Activated T-cell treated with anti-CD3 and anti-CD28 coated beads, Interleukin-2, amount 50 U/mL, for 24 hours (primary cell): ENCODE results near the gene XXYLT1.

Experiments
- DNase-seq: peaks from one replicate; pipeline ENCODE4 v3.0.0-alpha.2; 2020
- H3K27ac Mint-ChIP-seq: 2 replicates; pipeline ENCODE4 v1.8.0; 2020; ENCODE audit warnings: mild to moderate bottlenecking, mixed read lengths
- H3K27me3 Mint-ChIP-seq: 2 replicates; pipeline ENCODE4 v1.8.0; 2020; ENCODE audit warnings: mixed read lengths
- H3K36me3 Mint-ChIP-seq: 2 replicates; pipeline ENCODE4 v1.8.0; 2020; ENCODE audit warnings: low read depth, mixed read lengths
- H3K4me1 Mint-ChIP-seq: 2 replicates; pipeline ENCODE4 v1.8.0; 2020; ENCODE audit warnings: low read depth, mixed read lengths
- H3K4me3 Mint-ChIP-seq: 2 replicates; pipeline ENCODE4 v1.8.0; 2020; ENCODE audit warnings: mild to moderate bottlenecking, moderate library complexity, mixed read lengths
- H3K9me3 Mint-ChIP-seq: 2 replicates; pipeline ENCODE4 v1.8.0; 2020; ENCODE audit warnings: mixed read lengths

XXYLT1 gene

GRCh38 chr3:195139876-195140240 is 131.1 kb downstream of the XXYLT1 start:
- H3K27me3 Mint-ChIP-seq = no peaks in the 10 kb centered on the region
- peaks cover 30% of the 10 kb centered on the region for H3K36me3 Mint-ChIP-seq
- DNase-seq = no peak
- no peak overlapping the region for H3K4me3 Mint-ChIP-seq
- H3K27ac Mint-ChIP-seq = no peak overlapping the region
- H3K4me1 Mint-ChIP-seq = peaks cover 3% of the 10 kb centered on the region
- peaks cover 23% of the 10 kb centered on the region for H3K9me3 Mint-ChIP-seq

GRCh38 chr3:195139091-195139875 is 131.7 kb downstream of the XXYLT1 start:
- Mint-ChIP-seq H3K4me1 (no peaks in the 10 kb centered on the region), H3K27me3 (no peaks in the 10 kb centered on the region), H3K4me3 (no peak overlapping the region), H3K27ac (no peak overlapping the region), H3K36me3 (peaks cover 30% of the 10 kb centered on the region), H3K9me3 (peaks cover 23% of the 10 kb centered on the region)
- DNase-seq = no peak

- Mint-ChIP-seq H3K27ac (no peak overlapping the region), H3K9me3 (peaks cover 23% of the 10 kb centered on the region), H3K27me3 (no peaks in the 10 kb centered on the region), H3K4me3 (no peak overlapping the region), H3K4me1 (peaks cover 6% of the 10 kb centered on the region), H3K36me3 (peaks cover 27% of the 10 kb centered on the region)
- DNase-seq = no peak
Measured at GRCh38 chr3:195137638-195138588, 133.0 kb downstream of the XXYLT1 start.

GRCh38 chr3:195135917-195136316 is 135.0 kb downstream of the XXYLT1 start:
- Mint-ChIP-seq H3K9me3 (peaks cover 8% of the 10 kb centered on the region), H3K36me3 (peaks cover 11% of the 10 kb centered on the region), H3K27ac (no peak overlapping the region), H3K4me1 (peaks cover 18% of the 10 kb centered on the region), H3K27me3 (no peaks in the 10 kb centered on the region), H3K4me3 (no peak overlapping the region)
- DNase-seq = no peak

GRCh38 chr3:195134431-195134830 is 136.5 kb downstream of the XXYLT1 start:
- H3K36me3 Mint-ChIP-seq = peaks cover 2% of the 10 kb centered on the region
- peaks cover 30% of the 10 kb centered on the region for H3K4me1 Mint-ChIP-seq
- H3K27ac Mint-ChIP-seq = no peak overlapping the region
- no peaks in the 10 kb centered on the region for H3K27me3 Mint-ChIP-seq
- no peak overlapping the region for H3K4me3 Mint-ChIP-seq
- no peaks in the 10 kb centered on the region for H3K9me3 Mint-ChIP-seq
- DNase-seq = no peak

- peak; percentile 46 for DNase-seq
- Mint-ChIP-seq H3K9me3 (no peaks in the 10 kb centered on the region), H3K4me3 (no peak overlapping the region)
Measured at GRCh38 chr3:195133462-195133861, 137.5 kb downstream of the XXYLT1 start.

GRCh38 chr3:195133013-195133412 is 137.9 kb downstream of the XXYLT1 start:
- no peak for DNase-seq
- Mint-ChIP-seq H3K4me1 (peaks cover 44% of the 10 kb centered on the region), H3K27me3 (no peaks in the 10 kb centered on the region), H3K36me3 (peaks cover 2% of the 10 kb centered on the region), H3K4me3 (no peak overlapping the region), H3K27ac (peak overlapping the region; percentile 73), H3K9me3 (no peaks in the 10 kb centered on the region)

More at GRCh38 chr3:195133462-195133861, 137.5 kb downstream of the XXYLT1 start:
- Mint-ChIP-seq H3K27ac (peak overlapping the region; percentile 73), H3K36me3 (peaks cover 2% of the 10 kb centered on the region), H3K27me3 (no peaks in the 10 kb centered on the region), H3K4me1 (peaks cover 40% of the 10 kb centered on the region)

GRCh38 chr3:195131176-195131575 is 139.8 kb downstream of the XXYLT1 start:
- Mint-ChIP-seq H3K36me3 (peaks cover 2% of the 10 kb centered on the region), H3K27me3 (no peaks in the 10 kb centered on the region), H3K4me1 (peaks cover 48% of the 10 kb centered on the region), H3K4me3 (no peak overlapping the region), H3K9me3 (no peaks in the 10 kb centered on the region), H3K27ac (no peak overlapping the region)
- no peak for DNase-seq

- peak; percentile 45 for DNase-seq
- Mint-ChIP-seq H3K4me3 (peak overlapping the region; percentile 49), H3K4me1 (peaks cover 50% of the 10 kb centered on the region), H3K27me3 (no peaks in the 10 kb centered on the region), H3K27ac (peak overlapping the region; percentile 92), H3K36me3 (no peaks in the 10 kb centered on the region), H3K9me3 (no peaks in the 10 kb centered on the region)
Measured at GRCh38 chr3:195129644-195130492, 141.1 kb downstream of the XXYLT1 start.

- Mint-ChIP-seq H3K36me3 (no peaks in the 10 kb centered on the region), H3K27me3 (no peaks in the 10 kb centered on the region), H3K27ac (peak overlapping the region; percentile 92), H3K4me1 (peaks cover 50% of the 10 kb centered on the region), H3K4me3 (peak overlapping the region; percentile 49), H3K9me3 (no peaks in the 10 kb centered on the region)
- no peak for DNase-seq
Measured at GRCh38 chr3:195129072-195129643, 141.8 kb downstream of the XXYLT1 start.

- peak overlapping the region; percentile 9 for H3K4me3 Mint-ChIP-seq
- no peak for DNase-seq
- H3K36me3 Mint-ChIP-seq = no peaks in the 10 kb centered on the region
- H3K4me1 Mint-ChIP-seq = peaks cover 50% of the 10 kb centered on the region
- H3K27me3 Mint-ChIP-seq = no peaks in the 10 kb centered on the region
- no peaks in the 10 kb centered on the region for H3K9me3 Mint-ChIP-seq
- H3K27ac Mint-ChIP-seq = peak overlapping the region; percentile 54
Measured at GRCh38 chr3:195128255-195129071, 142.5 kb downstream of the XXYLT1 start.

- H3K27me3 Mint-ChIP-seq = no peaks in the 10 kb centered on the region
- no peak for DNase-seq
- H3K4me1 Mint-ChIP-seq = peaks cover 35% of the 10 kb centered on the region
- H3K36me3 Mint-ChIP-seq = no peaks in the 10 kb centered on the region
- H3K4me3 Mint-ChIP-seq = no peak overlapping the region
- H3K9me3 Mint-ChIP-seq = no peaks in the 10 kb centered on the region
- H3K27ac Mint-ChIP-seq = no peak overlapping the region
Measured at GRCh38 chr3:195126056-195126605, 144.8 kb downstream of the XXYLT1 start.

GRCh38 chr3:195125646-195126045 is 145.3 kb downstream of the XXYLT1 start:
- Mint-ChIP-seq H3K4me1 (peaks cover 32% of the 10 kb centered on the region), H3K36me3 (no peaks in the 10 kb centered on the region), H3K27ac (no peak overlapping the region), H3K9me3 (no peaks in the 10 kb centered on the region), H3K27me3 (no peaks in the 10 kb centered on the region), H3K4me3 (no peak overlapping the region)
- DNase-seq = no peak
